A673 (cell line): ENCODE data around the gene DNM2. TPM values are rescaled to one million over a fixed set of nuclear protein-coding genes. Genes with fewer than 3 reads are reported as not detected.

Source experiments
- BruUV-seq: library from RNA; stranded (reverse); fragments of 400-500 nt; replicated peaks from 2 replicates; lab custom pipeline; 2021; lab: Mats Ljungman, UMichigan
- CTCF ChIA-PET: fragments of 300-600 bp; sonication (Branson Sonifier 250); formaldehyde crosslinking; loops from one replicate; lab custom pipeline; 2022; ENCODE audit warnings: antibody characterized with exemption; lab: Charles Lee
- POLR2A ChIA-PET: fragments of 300-600 bp; sonication (Branson Sonifier 250); formaldehyde crosslinking; loops from one replicate; lab custom pipeline; 2022; ENCODE audit warnings: antibody characterized with exemption; ENCODE audit not compliant: low non-redundant PET; lab: Charles Lee
- DNase-seq: peaks from one replicate; pipeline ENCODE4 v3.0.0-alpha.2; 2015; ENCODE audit warnings: low spot score
- H3K27ac ChIP-seq: fragments of 200-600 bp; sonication (generic); 2 replicates; pipeline ENCODE4 v1.5.1; 2016; ENCODE audit warnings: mixed run types, low read depth, mild to moderate bottlenecking, mixed read lengths, antibody characterized with exemption, low read length; ENCODE audit not compliant: poor library complexity, severe bottlenecking
- H3K27me3 ChIP-seq: fragments of 200-600 bp; sonication (generic); replicated peaks from 2 replicates; pipeline ENCODE4 v1.6.1; 2017; ENCODE audit warnings: mixed run types, low read depth, mild to moderate bottlenecking, mixed read lengths, antibody characterized with exemption, low read length; ENCODE audit not compliant: insufficient read depth, poor library complexity
- H3K36me3 ChIP-seq: fragments of 200-600 bp; sonication (generic); 2 replicates; pipeline ENCODE4 v1.6.1; 2016; ENCODE audit warnings: mixed run types, mild to moderate bottlenecking, mixed read lengths, antibody characterized with exemption, low read length; ENCODE audit not compliant: insufficient read depth, poor library complexity, severe bottlenecking
- H3K4me1 ChIP-seq: fragments of 200-600 bp; sonication (generic); 2 replicates; pipeline ENCODE4 v1.6.1; 2017; ENCODE audit warnings: mixed run types, mild to moderate bottlenecking, mixed read lengths, antibody characterized with exemption, low read length; ENCODE audit not compliant: insufficient read depth, poor library complexity, severe bottlenecking
- H3K4me3 ChIP-seq: fragments of 200-600 bp; sonication (generic); 2 replicates; pipeline ENCODE4 v1.5.1; 2016; ENCODE audit warnings: low read depth, mixed run types, mild to moderate bottlenecking, mixed read lengths, low read length; ENCODE audit not compliant: poor library complexity, severe bottlenecking
- H3K9me3 ChIP-seq: fragments of 200-600 bp; sonication (generic); 2 replicates; pipeline ENCODE4 v1.6.1; 2016; ENCODE audit warnings: mixed run types, low read depth, mild to moderate bottlenecking, mixed read lengths, antibody characterized with exemption, low read length; ENCODE audit not compliant: poor library complexity, severe bottlenecking
- EZH2 ChIP-seq: fragments of 200-600 bp; sonication (generic); IDR thresholded peaks from 2 replicates; pipeline ENCODE4 v1.6.1; 2017; ENCODE audit warnings: borderline replicate concordance, low read depth, mild to moderate bottlenecking, mixed read lengths, antibody characterized with exemption, low read length; ENCODE audit not compliant: poor library complexity, severe bottlenecking
- intact Hi-C: fragments of 100-400 bp; cut with micrococcal nuclease; formaldehyde crosslinking; loops from one replicate; pipeline ENCODE4 v1.10.0; 2022; ENCODE audit not compliant: unreplicated experiment
- total RNA-seq: library from RNA; stranded (reverse); gene quantifications from 2 replicates; pipeline ENCODE4 v1.2.3, GENCODE V29; 2021
- TF ChIP-seq, protein P1 (sequence below): fragments of 300-800, 200-600 bp; sonication (generic); conservative IDR thresholded peaks from 2 replicates; pipeline ENCODE4 v1.5.1; 2017; ENCODE audit warnings: low read depth, mild to moderate bottlenecking, antibody characterized with exemption, low read length, moderate library complexity, mixed read lengths

The DNM2 gene
- total RNA-seq, 1 experiment from 2014 or later = 143 TPM

DNA sequence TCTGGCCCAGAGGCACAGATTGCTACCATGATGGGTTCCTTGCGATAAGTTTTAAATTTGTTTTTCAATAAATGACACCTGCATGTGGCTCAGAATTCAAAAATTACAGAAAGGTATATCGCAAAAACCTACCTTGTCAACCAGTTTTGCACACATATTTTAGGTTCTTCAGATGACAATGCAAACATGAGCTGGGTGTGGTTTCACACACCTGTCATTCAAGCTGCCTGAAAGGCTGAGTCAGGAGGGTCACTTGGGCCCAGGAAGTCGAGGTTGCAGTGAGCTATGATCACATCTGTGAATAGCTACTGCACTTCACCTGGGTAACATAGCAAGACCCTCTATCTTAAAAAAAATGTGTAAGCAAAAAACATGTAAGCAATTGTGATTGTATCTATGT lies 56.1 kb downstream of the DNM2 start:
- no peaks in the 10 kb centered on the region for H3K9me3 ChIP-seq
- CTCF ChIA-PET = interaction anchor here (0.7 kb wide), 1 partner anchor 62 kb away, joined by 4 read pairs; the partner anchor contains the start of gene TMED1
- peaks cover 15% of the 10 kb centered on the region for H3K36me3 ChIP-seq
- TF ChIP-seq, protein P1, sequence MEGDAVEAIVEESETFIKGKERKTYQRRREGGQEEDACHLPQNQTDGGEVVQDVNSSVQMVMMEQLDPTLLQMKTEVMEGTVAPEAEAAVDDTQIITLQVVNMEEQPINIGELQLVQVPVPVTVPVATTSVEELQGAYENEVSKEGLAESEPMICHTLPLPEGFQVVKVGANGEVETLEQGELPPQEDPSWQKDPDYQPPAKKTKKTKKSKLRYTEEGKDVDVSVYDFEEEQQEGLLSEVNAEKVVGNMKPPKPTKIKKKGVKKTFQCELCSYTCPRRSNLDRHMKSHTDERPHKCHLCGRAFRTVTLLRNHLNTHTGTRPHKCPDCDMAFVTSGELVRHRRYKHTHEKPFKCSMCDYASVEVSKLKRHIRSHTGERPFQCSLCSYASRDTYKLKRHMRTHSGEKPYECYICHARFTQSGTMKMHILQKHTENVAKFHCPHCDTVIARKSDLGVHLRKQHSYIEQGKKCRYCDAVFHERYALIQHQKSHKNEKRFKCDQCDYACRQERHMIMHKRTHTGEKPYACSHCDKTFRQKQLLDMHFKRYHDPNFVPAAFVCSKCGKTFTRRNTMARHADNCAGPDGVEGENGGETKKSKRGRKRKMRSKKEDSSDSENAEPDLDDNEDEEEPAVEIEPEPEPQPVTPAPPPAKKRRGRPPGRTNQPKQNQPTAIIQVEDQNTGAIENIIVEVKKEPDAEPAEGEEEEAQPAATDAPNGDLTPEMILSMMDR = no peak
- DNase-seq = no peak
- no peaks in the 10 kb centered on the region for H3K27me3 ChIP-seq
- no TSS peak for BruUV-seq
- POLR2A ChIA-PET = no interaction called here
- no peaks in the 10 kb centered on the region for H3K4me1 ChIP-seq
- H3K27ac ChIP-seq = no peak overlapping the region
- intact Hi-C loops = no loop called here
- H3K4me3 ChIP-seq = no peak overlapping the region

DNA sequence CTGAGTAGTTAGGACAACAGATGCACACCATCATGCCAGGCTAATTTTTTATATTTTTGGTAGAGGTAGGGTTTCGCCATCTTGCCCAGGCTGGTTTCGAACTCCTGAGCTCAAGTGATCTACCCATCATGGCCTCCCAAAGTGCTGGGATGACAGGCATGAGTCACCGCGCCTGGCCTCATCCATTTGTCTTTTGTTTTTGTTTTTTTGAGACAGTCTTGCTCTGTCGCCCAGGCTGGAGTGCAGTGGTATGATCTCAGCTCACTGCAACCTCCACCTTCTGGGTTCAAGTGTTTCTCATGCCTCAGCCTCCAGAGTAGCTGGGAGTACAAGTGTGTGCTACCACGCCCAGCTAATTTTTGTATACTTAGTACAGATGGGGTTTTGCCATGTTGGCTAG lies 57.0 kb downstream of the DNM2 start:
- Histone ChIP-seq H3K4me3 (no peak overlapping the region), H3K27me3 (no peaks in the 10 kb centered on the region), H3K36me3 (peaks cover 15% of the 10 kb centered on the region), H3K9me3 (no peaks in the 10 kb centered on the region), H3K4me1 (no peaks in the 10 kb centered on the region), H3K27ac (no peak overlapping the region)
- BruUV-seq = no TSS peak
- ChIA-PET CTCF (no interaction called here), POLR2A (no interaction called here)
- no peak for DNase-seq
- TF ChIP-seq, protein P1 = no peak
- no peak for TF ChIP-seq EZH2
- intact Hi-C loops = no loop called here

DNA sequence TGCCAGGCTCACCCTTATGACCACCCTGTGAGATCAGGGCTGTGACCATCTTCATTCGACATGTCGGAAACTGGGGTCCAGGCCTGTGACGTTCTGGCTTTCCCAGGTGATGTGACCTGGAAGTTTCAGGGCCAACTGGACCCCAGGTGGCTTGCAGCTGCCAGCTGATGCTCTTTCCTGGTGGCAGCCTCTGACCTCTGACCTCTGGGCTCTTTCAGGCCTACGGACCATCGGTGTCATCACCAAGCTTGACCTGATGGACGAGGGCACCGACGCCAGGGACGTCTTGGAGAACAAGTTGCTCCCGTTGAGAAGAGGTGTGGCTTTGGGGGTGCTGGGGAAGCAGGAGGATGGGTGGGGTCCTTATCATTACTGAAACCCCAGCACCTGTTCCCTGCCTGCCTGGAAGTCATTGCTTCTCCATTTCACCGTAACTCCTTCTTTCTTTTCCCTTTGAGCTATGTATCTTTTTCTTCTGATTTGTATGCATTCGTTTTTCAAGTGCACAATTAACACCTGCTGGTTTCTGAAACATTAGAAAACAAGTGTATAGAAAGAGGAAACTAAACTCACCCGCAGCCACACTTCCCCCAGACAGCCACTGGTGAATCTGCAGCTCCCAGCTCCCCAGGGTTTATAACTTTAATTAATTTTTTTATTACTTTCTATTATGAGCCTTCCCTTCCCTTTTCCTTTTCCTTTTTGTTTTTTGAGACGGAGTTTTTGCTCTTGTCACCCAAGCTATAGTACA lies 59.2 kb downstream of the DNM2 start:
- ChIA-PET CTCF (no interaction called here), POLR2A (no interaction called here)
- no peak overlapping the region for H3K27ac ChIP-seq
- H3K4me1 ChIP-seq = no peaks in the 10 kb centered on the region
- no peak overlapping the region for H3K4me3 ChIP-seq
- no peak for TF ChIP-seq EZH2
- TF ChIP-seq, protein P1 = no peak
- intact Hi-C loops = no loop called here
- H3K27me3 ChIP-seq = no peaks in the 10 kb centered on the region
- no peaks in the 10 kb centered on the region for H3K9me3 ChIP-seq
- H3K36me3 ChIP-seq = peaks cover 15% of the 10 kb centered on the region
- no TSS peak for BruUV-seq
- DNase-seq = no peak
